ENCODE measurements around the gene DIAPH3. TPM values are rescaled to one million over a fixed set of nuclear protein-coding genes. Genes with fewer than 3 reads are reported as not detected.

Gene DIAPH3
- polyA plus RNA-seq, 3 donors from 2014 or later = 0.03 to 0.25 TPM; not detected in 1

DNA sequence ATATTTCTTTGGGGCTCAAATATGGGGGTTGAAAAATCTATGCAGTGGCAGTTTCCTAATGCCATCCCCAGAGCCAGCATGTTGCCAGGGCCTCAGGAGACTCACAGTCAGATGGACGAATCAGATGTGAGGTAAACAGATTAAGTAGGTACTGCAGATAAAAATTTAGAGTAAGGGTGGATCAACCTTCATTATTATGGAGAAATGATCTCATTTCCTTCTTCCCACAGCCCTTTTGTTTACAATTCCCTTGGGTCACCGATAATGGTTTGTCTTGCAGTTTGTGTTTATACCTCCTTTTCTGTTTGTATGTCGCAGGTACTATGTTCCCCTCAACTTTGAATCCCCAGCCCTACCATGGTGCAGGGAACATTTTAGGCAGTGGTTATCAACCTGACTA lies 20.0 kb downstream of the DIAPH3 start:
- DNase-seq = no peak
- peaks cover 0 to 2% (median 0%) of the 10 kb centered on the region in 6 donors for H3K9me3 Mint-ChIP-seq
- peaks cover 0 to 6% (median 0%) of the 10 kb centered on the region in 3 donors for H3K36me3 Mint-ChIP-seq
- no peak overlapping the region for H3K4me3 Mint-ChIP-seq
- H3K27ac Mint-ChIP-seq = no peak overlapping the region
- peaks cover 0 to 2% (median 1%) of the 10 kb centered on the region in 3 donors for H3K27me3 Mint-ChIP-seq (ENCODE audit: low read depth in 3 of 3)
- peaks cover under 1 to 3% of the 10 kb centered on the region in 2 donors for H3K4me1 Mint-ChIP-seq

DNA sequence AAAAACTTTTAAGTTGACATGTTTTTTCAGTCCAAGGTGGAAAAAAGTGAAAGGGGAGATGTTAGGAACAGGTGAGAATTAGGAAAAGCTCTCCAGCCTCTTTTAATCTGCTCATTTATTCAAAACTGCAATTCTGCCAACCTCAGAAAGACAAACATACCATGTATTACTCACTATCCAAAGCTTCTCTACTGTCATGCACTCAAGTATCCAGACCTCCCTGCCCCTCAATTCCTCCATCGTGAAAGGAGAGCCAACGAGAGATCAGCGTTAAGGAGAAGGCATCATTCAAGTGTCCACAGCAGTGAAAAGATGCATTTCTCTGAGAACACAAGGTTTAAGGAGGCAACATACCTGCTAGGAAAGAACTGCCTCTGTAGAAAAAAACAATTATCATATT lies 24.5 kb downstream of the DIAPH3 start:
- Mint-ChIP-seq H3K4me3 (no peak overlapping the region), H3K4me1 (peaks cover 11 to 26% of the 10 kb centered on the region in 2 donors), H3K9me3 (no peaks in the 10 kb centered on the region), H3K27me3 (ENCODE audit: low read depth in 3 of 3) (no peaks in the 10 kb centered on the region), H3K36me3 (peaks cover 0 to 3% (median 0%) of the 10 kb centered on the region in 3 donors), H3K27ac (no peak overlapping the region)
- DNase-seq = no peak

DNA sequence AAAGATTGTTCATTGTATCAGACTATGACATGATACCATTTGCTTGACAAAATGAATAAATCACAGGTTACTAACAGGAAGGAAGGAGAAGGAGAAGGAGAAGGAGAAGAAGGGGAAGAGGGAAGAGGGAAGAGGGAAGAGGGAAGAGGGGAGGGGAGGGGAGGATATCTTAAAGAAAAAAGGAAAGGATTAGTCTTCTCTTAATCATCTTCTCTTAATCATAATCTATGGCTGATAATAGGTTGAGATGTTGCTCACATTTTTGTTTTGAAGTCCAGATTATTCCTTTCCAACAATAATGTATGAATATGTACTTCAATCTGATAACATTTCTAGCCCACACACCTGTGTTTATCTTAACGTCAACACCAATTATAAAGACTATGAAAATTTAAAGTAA lies 25.1 kb downstream of the DIAPH3 start:
- Mint-ChIP-seq H3K27ac (no peak overlapping the region), H3K9me3 (no peaks in the 10 kb centered on the region), H3K4me1 (peaks cover 17 to 32% of the 10 kb centered on the region in 2 donors), H3K36me3 (peaks cover 0 to 3% (median 0%) of the 10 kb centered on the region in 3 donors), H3K27me3 (ENCODE audit: low read depth in 3 of 3) (no peaks in the 10 kb centered on the region), H3K4me3 (no peak overlapping the region)
- DNase-seq = no peak

DNA sequence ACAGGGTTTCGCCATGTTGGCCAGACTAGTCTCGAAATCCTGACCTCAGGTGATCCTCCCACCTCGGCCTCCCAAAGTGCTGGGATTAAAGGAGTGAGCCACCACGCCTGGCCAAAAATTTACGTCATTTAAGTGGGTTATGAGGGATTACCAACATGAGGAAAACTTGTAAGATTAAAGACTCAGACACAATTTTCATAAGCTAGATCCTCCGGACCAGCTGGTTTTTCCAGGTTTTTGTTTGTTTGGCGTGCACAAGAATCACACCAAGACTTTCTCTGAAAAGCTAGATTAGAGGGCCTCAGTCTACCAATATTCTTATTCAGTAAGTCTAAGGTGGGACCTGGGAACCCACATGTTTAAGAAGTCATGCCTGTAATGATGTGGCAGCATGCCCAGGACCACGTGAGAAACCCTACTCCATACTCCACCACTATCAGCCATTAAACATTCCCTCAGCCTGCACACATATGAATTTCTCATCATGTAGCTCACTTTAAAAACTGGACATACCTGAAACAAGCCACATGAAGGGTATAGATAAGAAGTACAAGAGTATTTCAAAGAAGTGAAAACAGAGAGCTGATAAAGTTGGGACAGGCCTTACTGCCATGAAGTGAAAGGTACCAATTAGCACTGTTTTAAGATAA lies 25.7 kb downstream of the DIAPH3 start:
- Mint-ChIP-seq H3K4me1 (peaks cover 19 to 35% of the 10 kb centered on the region in 2 donors), H3K9me3 (no peaks in the 10 kb centered on the region), H3K36me3 (peaks cover 0 to 2% (median 0%) of the 10 kb centered on the region in 3 donors), H3K27ac (no peak overlapping the region), H3K4me3 (no peak overlapping the region), H3K27me3 (ENCODE audit: low read depth in 3 of 3) (no peaks in the 10 kb centered on the region)
- no peak for DNase-seq

DNA sequence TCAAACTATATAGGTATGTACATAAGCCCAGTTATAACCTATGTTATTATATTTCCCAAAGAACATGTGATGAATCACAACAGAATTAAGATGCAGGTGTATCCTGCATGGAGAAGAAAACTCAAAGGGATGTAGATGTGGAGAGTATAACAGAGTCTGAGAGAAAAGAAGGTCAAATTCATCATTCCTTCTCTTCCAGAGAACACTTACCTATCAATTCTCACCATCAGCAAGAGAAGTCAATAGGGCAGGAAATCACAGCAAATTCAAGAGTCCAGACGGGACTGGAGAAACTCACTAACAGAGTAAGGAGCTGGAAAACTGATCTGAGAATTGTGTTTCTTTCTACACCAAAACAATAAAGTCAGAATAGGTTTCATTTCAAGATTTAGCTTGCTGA lies 28.4 kb downstream of the DIAPH3 start:
- Mint-ChIP-seq H3K27me3 (ENCODE audit: low read depth in 3 of 3) (peaks cover 0 to 2% (median 0%) of the 10 kb centered on the region in 3 donors), H3K4me1 (peaks cover 19 to 35% of the 10 kb centered on the region in 2 donors), H3K4me3 (no peak overlapping the region), H3K27ac (no peak overlapping the region), H3K9me3 (peaks cover 0 to under 1% (median 0%) of the 10 kb centered on the region in 6 donors), H3K36me3 (no peaks in the 10 kb centered on the region)
- DNase-seq = no peak

DNA sequence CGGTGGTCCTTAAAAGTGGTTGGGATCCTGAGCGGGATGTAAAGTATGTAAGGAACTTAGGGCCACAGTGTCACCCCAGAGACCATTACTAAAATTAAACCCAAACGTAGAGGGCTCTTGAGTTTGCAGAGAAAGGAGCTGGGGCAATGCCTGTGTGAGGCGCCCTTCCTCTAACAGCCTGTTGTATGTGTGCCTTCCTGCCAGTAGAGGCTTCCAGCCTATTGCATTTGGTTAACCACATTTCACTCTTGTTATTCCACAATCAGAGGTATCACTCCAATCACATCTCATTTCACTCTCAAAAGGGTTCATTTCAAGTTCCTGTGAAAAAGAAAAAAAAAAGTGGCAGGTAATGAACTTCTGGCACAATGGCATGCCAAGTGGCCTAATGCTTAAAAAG lies 29.4 kb downstream of the DIAPH3 start:
- Mint-ChIP-seq H3K27ac (no peak overlapping the region), H3K27me3 (ENCODE audit: low read depth in 3 of 3) (peaks cover 0 to 2% (median 0%) of the 10 kb centered on the region in 3 donors), H3K4me3 (peak overlapping the region in 4 of 5 donors; percentile 19 to 55 (median 30)), H3K4me1 (peaks cover 19 to 35% of the 10 kb centered on the region in 2 donors), H3K9me3 (peaks cover 0 to 2% (median 0%) of the 10 kb centered on the region in 6 donors), H3K36me3 (no peaks in the 10 kb centered on the region)
- DNase-seq = peak; percentile 10 to 24 (median 10)

DNA sequence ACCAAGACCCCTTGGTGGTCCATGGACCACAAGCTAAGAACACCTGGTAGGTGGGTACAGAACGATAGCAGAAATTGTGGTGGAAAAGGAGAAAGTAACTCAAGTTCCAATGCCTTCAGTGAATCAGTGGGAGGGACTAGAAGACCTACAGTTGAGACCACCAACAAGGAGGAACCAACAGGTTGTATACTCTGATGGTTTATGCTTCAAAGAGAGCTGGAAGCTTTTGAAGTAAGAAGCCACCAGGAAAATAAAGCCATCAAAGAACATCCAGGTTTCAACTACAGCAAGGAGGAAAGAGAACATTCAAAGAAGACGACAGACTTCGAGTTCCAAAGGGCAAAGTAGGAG lies 42.4 kb downstream of the DIAPH3 start:
- Mint-ChIP-seq H3K36me3 (peaks cover 0 to 6% (median 3%) of the 10 kb centered on the region in 3 donors), H3K4me3 (no peak overlapping the region)

DNA sequence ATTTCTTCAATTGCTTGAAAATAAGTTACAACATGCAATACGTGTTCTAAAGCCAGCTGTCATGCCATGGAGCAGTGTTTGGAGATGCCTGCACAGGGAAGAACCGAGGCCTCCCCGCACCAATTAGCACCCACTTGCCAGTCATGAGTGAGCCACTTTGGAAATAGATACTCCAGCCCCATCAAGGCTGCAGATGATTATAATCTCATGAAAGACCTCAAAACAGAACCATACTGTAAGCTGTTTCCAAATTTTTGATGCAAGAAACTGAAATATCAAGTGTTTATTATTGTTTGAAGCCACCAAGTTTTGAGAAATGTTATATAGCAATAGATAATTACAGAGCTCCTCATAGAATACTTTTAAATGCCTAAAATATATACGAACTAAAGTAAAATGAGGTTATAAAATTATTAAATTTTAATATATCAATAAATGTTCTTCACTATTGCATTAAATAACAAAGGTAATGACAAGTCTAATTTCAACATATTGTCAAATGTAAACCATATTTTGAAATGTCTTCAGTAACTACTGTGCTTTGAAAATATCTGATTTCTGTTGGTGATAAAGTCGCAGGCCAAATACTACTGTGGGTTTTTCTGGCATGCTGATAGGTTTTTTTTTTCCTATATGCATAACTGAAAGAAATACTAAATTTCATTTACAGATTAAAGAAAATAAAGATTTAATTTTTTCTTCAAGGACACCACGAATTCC lies 43.0 kb downstream of the DIAPH3 start:
- Mint-ChIP-seq H3K9me3 (peaks cover 0 to 4% (median 3%) of the 10 kb centered on the region in 6 donors), H3K27ac (no peak overlapping the region), H3K4me3 (no peak overlapping the region), H3K27me3 (ENCODE audit: low read depth in 3 of 3) (peaks cover 0 to 2% (median 0%) of the 10 kb centered on the region in 3 donors), H3K36me3 (peaks cover 0 to 4% (median 3%) of the 10 kb centered on the region in 3 donors), H3K4me1 (no peaks in the 10 kb centered on the region)
- DNase-seq = no peak

More for the DNA sequence above, 42.4 kb downstream of the DIAPH3 start:
- Mint-ChIP-seq H3K27ac (no peak overlapping the region), H3K27me3 (ENCODE audit: low read depth in 3 of 3) (peaks cover 0 to 2% (median 2%) of the 10 kb centered on the region in 3 donors), H3K4me1 (no peaks in the 10 kb centered on the region), H3K9me3 (peaks cover 0 to 9% (median 7%) of the 10 kb centered on the region in 6 donors)
- no peak for DNase-seq

DNA sequence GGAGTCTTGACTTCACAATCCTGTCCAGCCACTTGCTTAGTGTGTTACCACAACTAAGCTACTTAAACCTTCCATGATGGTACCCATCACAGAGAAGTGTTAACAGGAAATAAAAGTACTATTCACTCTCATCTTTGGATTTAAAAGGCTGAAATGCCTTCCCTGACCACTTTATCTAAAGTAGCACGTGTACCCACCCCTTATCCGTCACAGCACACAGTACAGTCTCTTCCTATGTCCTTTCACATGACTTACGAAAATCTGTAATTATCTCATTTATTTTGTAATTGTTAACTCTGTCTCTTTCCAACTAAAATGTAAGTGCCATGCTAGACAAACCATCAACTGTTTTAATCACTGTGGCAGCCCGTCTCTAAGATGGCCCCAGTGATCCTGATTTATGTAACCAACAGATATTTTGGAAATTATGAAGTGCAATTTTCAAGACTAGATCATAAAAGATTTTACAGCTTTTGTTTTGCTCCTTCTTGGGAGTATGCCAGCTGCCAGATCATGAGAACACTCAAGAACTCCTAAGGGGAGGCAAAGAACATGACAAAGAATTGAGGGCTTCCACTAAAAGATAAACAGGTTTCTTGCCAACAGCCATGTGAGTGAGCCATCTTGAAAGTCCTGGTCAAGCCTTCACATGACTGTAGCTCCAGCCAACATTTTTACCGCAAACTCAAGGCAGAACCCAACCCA lies 44.9 kb downstream of the DIAPH3 start:
- no peak for DNase-seq
- Mint-ChIP-seq H3K9me3 (peaks cover 5 to 9% (median 7%) of the 10 kb centered on the region in 6 donors), H3K36me3 (peaks cover 3 to 8% (median 5%) of the 10 kb centered on the region in 3 donors), H3K27ac (no peak overlapping the region), H3K4me1 (no peaks in the 10 kb centered on the region), H3K27me3 (ENCODE audit: low read depth in 3 of 3) (peaks cover 0 to 3% (median 0%) of the 10 kb centered on the region in 3 donors), H3K4me3 (no peak overlapping the region)

DNA sequence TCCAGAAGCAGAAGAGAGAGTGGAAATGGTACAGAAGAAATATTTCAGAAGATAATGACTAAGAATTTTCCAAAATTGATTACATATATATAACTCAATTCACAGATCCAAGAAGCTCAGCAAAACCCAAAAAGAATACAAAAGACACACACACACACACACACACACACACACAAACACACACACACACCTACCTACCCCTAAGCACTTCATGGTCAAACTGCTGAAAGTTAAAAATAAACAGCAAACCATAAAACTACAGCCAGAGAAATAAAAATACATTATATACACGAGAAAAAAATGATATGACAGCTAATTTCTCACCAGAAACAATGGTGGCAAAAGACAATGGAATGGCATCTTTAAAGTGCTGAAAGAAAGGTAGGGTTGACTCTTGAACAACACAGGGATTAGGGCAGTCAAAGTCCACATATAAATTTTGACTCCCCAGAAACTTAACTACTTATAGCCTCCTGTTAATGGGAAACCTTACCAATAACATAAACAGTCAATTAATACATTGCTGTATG lies 49.2 kb downstream of the DIAPH3 start:
- DNase-seq = no peak
- H3K9me3 Mint-ChIP-seq = peaks cover 6 to 14% (median 9%) of the 10 kb centered on the region in 6 donors
- no peak overlapping the region for H3K4me3 Mint-ChIP-seq
- peaks cover 0 to 1% (median 0%) of the 10 kb centered on the region in 3 donors for H3K27me3 Mint-ChIP-seq (ENCODE audit: low read depth in 3 of 3)
- H3K27ac Mint-ChIP-seq = no peak overlapping the region
- no peaks in the 10 kb centered on the region for H3K4me1 Mint-ChIP-seq
- peaks cover 3 to 18% (median 5%) of the 10 kb centered on the region in 3 donors for H3K36me3 Mint-ChIP-seq

DNA sequence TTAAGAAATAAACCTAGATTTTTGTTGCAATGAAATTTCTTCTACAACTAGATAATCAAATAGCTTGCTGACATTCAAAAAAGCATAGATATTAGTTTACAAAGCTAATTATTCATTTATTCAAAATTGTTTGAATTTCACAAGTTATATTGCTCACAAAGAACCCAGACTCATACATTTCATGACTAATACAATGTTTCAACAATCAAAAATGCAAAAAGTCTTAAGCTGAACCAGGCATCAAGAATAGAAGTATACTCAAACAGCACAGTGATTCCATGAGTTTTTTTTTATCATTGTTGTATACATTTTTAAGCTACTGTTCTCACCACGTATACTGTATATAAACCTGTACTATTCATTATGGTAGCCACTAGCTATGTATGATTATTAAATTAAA lies 51.0 kb downstream of the DIAPH3 start:
- no peak overlapping the region for H3K4me3 Mint-ChIP-seq
- peaks cover 3 to 18% (median 5%) of the 10 kb centered on the region in 3 donors for H3K36me3 Mint-ChIP-seq
- peaks cover 6 to 14% (median 9%) of the 10 kb centered on the region in 6 donors for H3K9me3 Mint-ChIP-seq
- H3K27me3 Mint-ChIP-seq (ENCODE audit: low read depth in 3 of 3) = peaks cover 0 to 1% (median 0%) of the 10 kb centered on the region in 3 donors
- no peak for DNase-seq
- no peaks in the 10 kb centered on the region for H3K4me1 Mint-ChIP-seq
- no peak overlapping the region for H3K27ac Mint-ChIP-seq

DNA sequence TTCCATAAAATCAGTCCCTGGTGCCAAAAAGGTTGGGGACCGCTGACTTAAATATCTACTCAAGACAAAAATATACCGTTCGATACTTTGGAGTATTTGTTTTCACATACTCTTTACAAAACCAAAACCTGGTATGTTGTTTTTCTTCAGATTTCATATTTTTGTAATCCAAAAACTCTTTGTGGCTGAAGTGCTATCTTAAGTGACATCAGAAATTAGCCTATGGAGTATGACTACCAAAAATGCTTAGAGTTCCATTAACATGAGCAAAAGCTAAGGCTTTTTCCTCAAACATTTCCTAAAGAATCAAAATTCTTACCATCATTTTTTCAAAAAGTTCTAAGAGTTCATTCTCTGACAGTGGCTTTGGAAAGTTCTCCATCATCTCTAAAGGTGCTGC lies 52.0 kb downstream of the DIAPH3 start:
- no peak overlapping the region for H3K4me3 Mint-ChIP-seq
- H3K9me3 Mint-ChIP-seq = peaks cover 6 to 14% (median 9%) of the 10 kb centered on the region in 6 donors
- peaks cover 0 to 3% (median 0%) of the 10 kb centered on the region in 3 donors for H3K27me3 Mint-ChIP-seq (ENCODE audit: low read depth in 3 of 3)
- no peaks in the 10 kb centered on the region for H3K4me1 Mint-ChIP-seq
- peaks cover 3 to 21% (median 5%) of the 10 kb centered on the region in 3 donors for H3K36me3 Mint-ChIP-seq
- DNase-seq = no peak
- no peak overlapping the region for H3K27ac Mint-ChIP-seq

DNA sequence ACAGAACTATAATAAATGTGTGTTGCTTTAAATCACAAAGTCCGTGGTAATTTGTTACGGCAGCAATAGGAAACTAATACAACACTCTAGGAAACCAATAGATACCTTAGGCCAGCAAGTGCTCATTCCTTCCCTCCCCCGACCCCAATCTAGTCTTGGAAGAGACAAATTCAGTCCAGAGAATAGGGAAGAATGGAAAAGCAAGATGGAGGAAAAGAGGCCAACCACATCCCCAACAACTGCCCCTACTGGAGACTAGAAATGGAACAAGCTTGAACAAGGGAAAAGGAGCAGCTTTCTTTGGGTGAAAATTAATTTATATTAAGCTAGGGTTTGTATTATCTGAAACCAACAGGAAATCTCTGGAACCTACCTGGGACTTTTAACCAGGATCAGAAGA lies 54.4 kb downstream of the DIAPH3 start:
- Mint-ChIP-seq H3K36me3 (peaks cover 3 to 21% (median 4%) of the 10 kb centered on the region in 3 donors), H3K27ac (no peak overlapping the region), H3K27me3 (ENCODE audit: low read depth in 3 of 3) (peaks cover 0 to 2% (median 0%) of the 10 kb centered on the region in 3 donors), H3K4me3 (no peak overlapping the region), H3K4me1 (no peaks in the 10 kb centered on the region), H3K9me3 (peaks cover 3 to 9% (median 6%) of the 10 kb centered on the region in 6 donors)
- DNase-seq = no peak

All from immature natural killer cell (primary cell).